Ishikawa (cell line): ENCODE results near the gene ARHGEF10L.
A peak's percentile ranks its signal among the peaks of the same experiment; 100 is the strongest.

Source experiments
- CEBPB ChIP-seq: IDR thresholded peaks from 2 replicates; pipeline ENCODE4 v1.6.1; 2012
- CREB1 ChIP-seq: IDR thresholded peaks from 2 replicates; pipeline ENCODE4 v1.6.1; 2012; ENCODE audit warnings: low read depth
- EGR1 ChIP-seq: IDR thresholded peaks from 2 replicates; pipeline ENCODE4 v1.6.1; 2012
- EP300 ChIP-seq: IDR thresholded peaks from 2 replicates; pipeline ENCODE4 v1.6.1; 2012; ENCODE audit warnings: borderline replicate concordance
- FOXM1 ChIP-seq: IDR thresholded peaks from 2 replicates; pipeline ENCODE4 v1.6.1; 2012; ENCODE audit warnings: low read depth, borderline replicate concordance
- MAX ChIP-seq: IDR thresholded peaks from 2 replicates; pipeline ENCODE4 v1.6.1; 2012
- NFIC ChIP-seq: IDR thresholded peaks from 2 replicates; pipeline ENCODE4 v1.6.1; 2012
- RAD21 ChIP-seq: IDR thresholded peaks from 2 replicates; pipeline ENCODE4 v1.6.1; 2012; ENCODE audit warnings: low read depth
- REST ChIP-seq: IDR thresholded peaks from 2 replicates; pipeline ENCODE4 v1.6.1; 2012; ENCODE audit warnings: low read depth, mild to moderate bottlenecking
- TAF1 ChIP-seq: IDR thresholded peaks from 2 replicates; pipeline ENCODE4 v1.6.1; 2012; ENCODE audit warnings: low read depth, mild to moderate bottlenecking
- TCF12 ChIP-seq: IDR thresholded peaks from 2 replicates; pipeline ENCODE4 v1.6.1; 2012; ENCODE audit warnings: low read depth
- TEAD4 ChIP-seq: IDR thresholded peaks from 2 replicates; pipeline ENCODE4 v1.6.1; 2012
- USF1 ChIP-seq: IDR thresholded peaks from 2 replicates; pipeline ENCODE4 v1.6.1; 2012
- YY1 ChIP-seq: IDR thresholded peaks from 2 replicates; pipeline ENCODE4 v1.6.1; 2012; ENCODE audit warnings: low read depth
- ZBTB7A ChIP-seq: IDR thresholded peaks from 2 replicates; pipeline ENCODE4 v1.6.1; 2012; ENCODE audit warnings: low read depth

ARHGEF10L gene

GRCh38 chr1:17633654-17634053 lies 94.2 kb downstream of the ARHGEF10L start:
- TF ChIP-seq REST (no peak), TCF12 (no peak), NFIC (peak; percentile 53; the same call in 1 of the 2 replicates), ZBTB7A (no peak)

GRCh38 chr1:17635276-17635675 lies 95.8 kb downstream of the ARHGEF10L start:
- TF ChIP-seq TEAD4, result no peak
- no peak for TF ChIP-seq EP300
- TF ChIP-seq NFIC, result no peak
- TF ChIP-seq CEBPB, result no peak
- TF ChIP-seq TCF12, result no peak
- no peak for TF ChIP-seq ZBTB7A
- TF ChIP-seq YY1, result no peak
- no peak for TF ChIP-seq RAD21
- no peak for TF ChIP-seq EGR1
- TF ChIP-seq FOXM1, result no peak
- no peak for TF ChIP-seq TAF1
- TF ChIP-seq MAX, result no peak
- no peak for TF ChIP-seq CREB1
- TF ChIP-seq REST, result no peak
- no peak for TF ChIP-seq USF1

- TF ChIP-seq TEAD4 (no peak), USF1 (no peak), CEBPB (no peak), MAX (no peak), RAD21 (no peak), FOXM1 (no peak), ZBTB7A (no peak), CREB1 (no peak)
These were observed 96.3 kb downstream of the ARHGEF10L start for GRCh38 chr1:17635811-17636210.

- TF ChIP-seq RAD21 (no peak), FOXM1 (no peak), ZBTB7A (no peak), YY1 (no peak), CEBPB (no peak), EGR1 (no peak), MAX (no peak), EP300 (no peak), NFIC (no peak), TCF12 (no peak), TEAD4 (no peak), REST (no peak), TAF1 (no peak), USF1 (no peak), CREB1 (no peak)
These were observed 97.1 kb downstream of the ARHGEF10L start for GRCh38 chr1:17636612-17637011.
